CD4-positive, alpha-beta T cell treated with Interleukin-6 at 100 ng/mL for 8 hours (primary cell): ENCODE data around the gene STX3.
"Not testable (repeated sequence)": the region's sequence is repeated elsewhere in the genome, so short reads cannot be mapped to it uniquely, and the experiment has no call there.

Experiments used
- DNase-seq: peaks from one replicate; pipeline ENCODE4 v3.0.0-alpha.2; 2020; ENCODE audit warnings: mixed read lengths, low spot score

The STX3 gene

GRCh38 chr11:59791639-59792038 is 36.5 kb downstream of the STX3 start:
- no peak for DNase-seq

GRCh38 chr11:59792507-59792906 is 37.3 kb downstream of the STX3 start:
- DNase-seq, result no peak

GRCh38 chr11:59794417-59794816 is 39.2 kb downstream of the STX3 start:
- no peak for DNase-seq

GRCh38 chr11:59800390-59801025 is 45.3 kb downstream of the STX3 start:
- DNase-seq, result no peak

- DNase-seq, result no peak
These were observed 46.1 kb downstream of the STX3 start for GRCh38 chr11:59801160-59801706.

- no peak for DNase-seq
These were observed 46.9 kb downstream of the STX3 start for GRCh38 chr11:59801981-59802638.

- peak; percentile 63 for DNase-seq
These were observed 47.5 kb downstream of the STX3 start for GRCh38 chr11:59802639-59803176.

- DNase-seq, result no peak
These were observed 48.9 kb downstream of the STX3 start for GRCh38 chr11:59804061-59804460.

GRCh38 chr11:59807047-59807610 is 52.0 kb downstream of the STX3 start:
- no peak for DNase-seq

- peak; percentile 87 for DNase-seq
These were observed 55.2 kb downstream of the STX3 start, which contains the start of gene MRPL16 for GRCh38 chr11:59810189-59810910. Gene MRPL16, minus strand, starts transcription at chr11:59810778. Its CDS starts 120 bp downstream, at chr11:59810658.

GRCh38 chr11:59810911-59811259 is 55.7 kb downstream of the STX3 start:
- DNase-seq, result no peak

- no peak for DNase-seq
These were observed 57.0 kb downstream of the STX3 start for GRCh38 chr11:59812220-59812619.

- DNase-seq, result no peak
These were observed 58.2 kb downstream of the STX3 start for GRCh38 chr11:59813364-59813763.

GRCh38 chr11:59814021-59814420 is 58.8 kb downstream of the STX3 start:
- DNase-seq, result no peak

- no peak for DNase-seq
These were observed 60.6 kb downstream of the STX3 start for GRCh38 chr11:59815754-59816153.

- DNase-seq, result not testable (repeated sequence)
These were observed 61.3 kb downstream of the STX3 start for GRCh38 chr11:59816434-59816833.

GRCh38 chr11:59818572-59818971 is 63.4 kb downstream of the STX3 start:
- DNase-seq, result no peak

- peak; percentile 35 for DNase-seq
These were observed 67.9 kb downstream of the STX3 start for GRCh38 chr11:59822989-59823566.

- DNase-seq, result no peak
These were observed 74.2 kb downstream of the STX3 start for GRCh38 chr11:59829358-59829757.

- no peak for DNase-seq
These were observed 78.4 kb downstream of the STX3 start for GRCh38 chr11:59833602-59834001.

GRCh38 chr11:59839615-59840014 is 84.4 kb downstream of the STX3 start:
- no peak for DNase-seq

- DNase-seq, result no peak
These were observed 86.3 kb downstream of the STX3 start for GRCh38 chr11:59841514-59841913.
